NCI-H748 (cell line): ENCODE results near the gene STAG1.
"Not testable (repeated sequence)": the region's sequence is repeated elsewhere in the genome, so short reads cannot be mapped to it uniquely, and the experiment has no call there.

Source experiments
- DNase-seq: peaks from one replicate; lab custom pipeline; 2025; ENCODE audit not compliant: unreplicated experiment; lab: John Stamatoyannopoulos, UW

Gene STAG1

DNA sequence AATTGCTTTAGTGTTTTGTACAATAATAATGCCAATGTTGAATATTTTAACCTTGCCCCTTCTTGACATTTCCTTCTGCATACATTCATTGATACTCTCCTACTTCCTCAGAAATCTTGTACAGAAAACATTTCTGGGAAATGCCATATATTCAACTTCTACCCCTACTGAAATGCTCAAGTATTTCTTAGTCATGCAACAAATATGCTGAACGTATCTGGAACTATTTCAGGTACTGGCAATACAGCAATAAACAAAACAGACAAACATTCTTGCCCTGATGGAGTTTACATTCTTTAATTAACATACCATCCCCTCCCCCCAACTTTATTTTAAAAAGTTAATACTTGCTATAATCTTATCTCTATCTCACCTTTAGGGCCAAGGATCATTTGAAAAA lies 147.2 kb downstream of the STAG1 start:
- no peak for DNase-seq

DNA sequence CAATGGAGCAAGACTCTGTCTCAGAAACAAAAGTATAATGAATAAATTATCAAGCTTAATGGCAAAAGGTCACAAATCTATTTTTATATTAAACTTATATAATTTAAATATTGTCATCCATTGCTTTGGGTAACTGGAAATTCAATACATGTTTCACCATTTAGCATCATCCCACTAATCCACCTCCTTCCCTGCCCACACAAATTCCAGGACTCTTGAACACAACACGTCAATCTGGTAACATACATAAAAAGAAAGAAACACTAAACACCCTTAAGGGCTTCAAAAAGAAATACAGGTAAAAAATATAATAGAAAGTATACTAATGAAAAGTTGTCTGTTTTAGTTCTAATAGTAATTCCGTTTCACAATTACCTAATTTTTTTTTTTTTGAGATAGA lies 149.4 kb downstream of the STAG1 start:
- no peak for DNase-seq

DNA sequence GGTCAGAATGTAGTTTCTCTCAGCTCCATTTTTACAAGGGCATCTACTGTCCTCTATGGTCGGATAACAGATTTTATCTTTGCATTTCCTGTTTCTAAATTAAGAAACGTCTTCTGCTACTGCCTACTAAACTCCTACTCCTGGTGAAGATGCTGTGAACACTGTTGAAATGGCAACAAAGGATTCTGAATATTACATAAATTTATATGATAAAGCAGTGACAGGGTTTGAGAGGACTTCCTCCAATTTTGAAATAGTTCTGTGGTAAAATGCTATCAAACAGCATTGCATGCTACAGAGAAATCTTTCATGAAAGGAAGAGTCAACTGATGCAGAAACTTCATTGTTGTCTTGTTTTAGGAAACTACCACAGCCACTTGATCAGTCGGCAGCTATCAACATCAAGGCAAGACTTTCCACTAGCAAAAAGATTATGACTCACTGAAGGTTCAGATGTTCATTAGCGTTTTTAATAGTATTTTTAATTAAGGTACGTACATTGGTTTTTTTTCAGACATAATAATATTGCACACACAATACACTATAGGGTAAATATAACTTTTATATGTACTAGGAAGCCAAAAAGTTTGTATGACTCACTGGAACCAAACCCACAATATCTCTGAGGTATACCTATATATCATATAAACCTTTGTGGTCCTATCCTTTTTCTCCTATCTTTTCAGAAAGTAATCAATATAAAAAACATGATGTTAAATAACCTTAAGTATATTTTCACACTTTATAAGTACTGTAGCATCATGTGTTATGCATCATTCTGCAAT lies 156.1 kb downstream of the STAG1 start:
- DNase-seq: no peak

DNA sequence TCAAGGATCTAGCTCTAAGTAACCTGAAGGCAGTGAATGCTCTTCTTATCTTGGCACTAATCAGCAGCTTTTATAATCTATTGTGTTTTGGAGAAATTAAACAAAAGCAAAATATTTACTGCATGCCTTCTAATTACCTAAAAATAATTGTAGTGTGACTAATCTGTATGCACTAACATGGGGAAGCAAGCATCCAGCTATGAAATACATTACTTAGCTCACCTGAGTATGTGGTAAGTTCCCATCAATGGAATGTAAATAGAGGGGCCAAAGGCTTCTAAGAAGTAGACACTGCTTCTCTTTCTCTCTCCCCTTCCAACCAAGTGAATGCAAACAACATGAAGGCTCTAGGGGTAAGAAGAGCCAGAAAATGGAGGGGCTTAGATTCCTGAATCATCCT lies 165.6 kb downstream of the STAG1 start:
- no peak for DNase-seq

DNA sequence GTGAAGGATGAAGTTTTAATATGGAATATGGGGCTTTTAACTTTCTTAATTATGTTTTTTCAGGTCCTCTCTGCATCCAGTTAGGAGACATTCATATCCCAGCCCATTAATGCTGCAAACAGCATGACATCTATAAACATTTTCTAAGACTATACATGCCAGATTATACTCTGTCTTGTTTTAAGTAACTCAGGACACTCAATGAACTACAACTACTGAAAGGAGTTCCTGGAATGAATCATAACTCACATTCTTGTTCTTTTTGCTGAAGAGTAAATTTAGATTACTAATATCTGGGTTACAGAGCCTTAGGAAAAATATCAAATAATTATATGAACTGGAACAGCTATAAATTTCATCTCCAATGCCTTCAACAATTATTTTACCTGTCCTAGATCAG lies 167.4 kb downstream of the STAG1 start:
- DNase-seq: no peak

DNA sequence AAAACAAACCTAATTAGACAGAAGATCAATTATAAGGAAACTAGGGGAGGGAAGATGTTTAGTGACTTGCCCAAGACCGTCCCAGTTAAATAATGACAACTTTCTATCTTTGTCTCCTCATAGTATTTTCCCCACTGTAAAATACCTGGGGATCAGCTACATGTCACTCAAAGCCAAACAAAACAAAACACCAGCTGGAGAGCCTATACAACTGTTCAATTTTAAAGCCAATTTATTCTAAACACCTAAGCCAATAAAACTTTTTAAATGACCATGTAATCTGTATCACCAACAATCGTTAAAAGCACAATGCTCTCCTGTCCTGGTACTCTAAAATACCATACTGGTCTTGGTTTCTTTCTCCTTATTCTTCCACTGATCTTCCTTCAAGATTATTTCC lies 168.4 kb downstream of the STAG1 start:
- no peak for DNase-seq

DNA sequence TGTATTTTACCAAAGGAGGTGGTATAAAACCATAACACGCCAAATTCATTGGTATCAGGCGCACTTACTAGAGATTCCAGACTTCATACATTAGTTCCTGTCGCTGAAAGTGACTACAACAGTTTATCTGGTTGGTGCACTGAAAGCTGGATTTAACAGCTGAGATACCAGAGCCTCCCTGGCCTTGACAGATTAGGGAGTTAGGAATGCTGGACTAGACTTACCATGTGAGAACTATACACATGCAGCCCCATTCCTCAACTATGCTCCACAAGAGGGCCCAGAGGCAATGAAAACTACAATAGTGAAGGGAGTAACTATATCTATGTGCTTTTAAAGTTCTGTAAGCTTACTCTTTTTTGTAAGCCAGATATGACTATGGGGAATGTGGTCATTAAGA lies 174.4 kb downstream of the STAG1 start:
- no peak for DNase-seq

DNA sequence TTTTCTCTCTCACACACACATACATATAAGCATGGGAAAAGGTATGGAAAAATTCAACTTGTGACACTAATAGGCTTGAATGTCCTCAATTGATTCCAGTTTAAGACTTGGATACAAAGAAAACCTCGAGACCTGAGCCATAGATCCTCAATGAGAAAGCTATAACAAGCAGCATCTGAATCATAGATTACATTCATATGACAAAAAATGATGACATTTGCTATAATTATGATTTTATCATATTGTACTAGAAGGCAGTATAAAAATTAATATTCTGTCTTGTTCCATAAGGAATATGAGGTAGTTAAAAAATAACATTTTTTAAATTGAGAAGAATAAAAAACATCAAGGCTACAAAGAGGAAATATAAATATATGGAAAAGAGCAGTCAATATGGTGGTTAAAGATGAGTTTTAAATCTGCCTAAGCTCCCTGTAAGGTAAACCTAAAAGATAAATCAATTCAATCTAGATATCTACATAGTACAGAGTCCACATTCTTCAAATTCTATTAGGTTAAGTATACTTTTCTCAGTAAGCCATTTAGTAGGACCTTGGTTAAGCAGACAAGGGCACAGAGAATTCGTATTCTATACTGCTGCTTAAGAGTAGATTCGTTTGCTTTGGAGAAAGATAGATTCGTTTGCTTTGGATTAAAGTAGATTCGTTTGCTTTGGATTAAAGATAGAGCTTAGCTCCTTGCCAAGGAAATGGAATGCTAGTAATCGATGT lies 175.7 kb downstream of the STAG1 start:
- DNase-seq: no peak

DNA sequence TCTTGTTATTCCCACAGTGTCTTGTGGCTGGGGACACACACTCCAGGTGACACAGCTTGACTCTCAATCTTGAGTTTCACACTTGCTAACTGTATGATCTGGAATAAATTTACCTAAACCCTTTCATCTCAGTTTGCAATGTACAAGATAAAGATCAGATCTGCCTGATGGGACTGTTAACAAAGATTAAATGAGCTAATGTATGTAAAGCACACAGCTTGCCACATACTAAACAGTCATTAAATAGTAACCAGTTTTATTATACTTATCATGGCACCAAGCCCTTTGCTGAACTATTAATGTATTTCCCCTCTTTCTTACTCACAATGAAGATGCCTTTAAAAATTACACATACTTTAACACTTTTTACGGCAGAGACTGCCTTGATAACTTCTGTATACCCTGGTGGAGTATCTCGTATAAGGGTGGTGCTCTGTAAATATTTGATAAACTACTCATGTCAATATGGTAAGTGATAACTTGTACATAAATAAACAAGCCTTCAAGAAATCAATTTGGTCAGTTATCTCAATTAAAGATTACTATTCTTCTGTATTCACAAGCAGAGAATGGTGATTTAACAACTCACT lies 184.5 kb downstream of the STAG1 start:
- DNase-seq: no peak

DNA sequence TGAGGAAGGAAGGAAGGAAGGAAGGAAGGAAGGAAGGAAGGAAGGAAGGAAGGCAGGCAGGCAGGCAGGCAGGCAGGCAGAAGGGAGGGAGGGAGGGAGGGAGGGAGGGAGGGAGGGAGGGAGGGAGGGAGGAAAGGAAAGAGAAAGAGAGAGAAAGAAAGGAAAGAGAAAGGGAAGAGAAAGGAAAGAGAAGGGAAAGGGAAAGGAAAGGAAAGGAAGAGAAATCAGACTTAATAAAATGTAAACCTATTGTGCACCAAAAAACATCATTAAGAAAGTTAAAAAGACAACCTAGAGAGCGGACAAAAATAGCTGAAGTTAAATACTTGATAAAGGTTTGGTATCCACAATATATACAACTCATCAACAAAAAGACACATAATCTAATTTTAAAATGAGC lies 187.2 kb downstream of the STAG1 start:
- not testable (repeated sequence) for DNase-seq

DNA sequence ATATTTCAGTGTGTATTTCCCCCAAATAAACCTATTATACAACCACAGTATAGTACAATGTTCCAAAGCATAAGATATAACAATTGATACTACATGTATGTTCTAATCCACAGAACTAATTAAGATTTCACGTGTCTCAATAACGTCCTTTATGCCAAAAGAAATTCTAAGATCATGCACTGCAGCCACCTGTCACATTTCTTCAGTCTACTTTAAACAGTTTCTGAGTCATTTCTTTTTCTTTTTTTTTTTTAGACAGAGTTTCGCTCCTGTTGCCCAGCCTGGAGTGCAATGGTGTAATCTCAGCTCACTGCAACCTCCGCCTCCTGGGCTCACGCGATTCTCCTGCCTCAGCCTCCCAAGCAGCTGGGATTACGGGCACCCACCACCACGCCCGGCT lies 190.2 kb downstream of the STAG1 start:
- no peak for DNase-seq

DNA sequence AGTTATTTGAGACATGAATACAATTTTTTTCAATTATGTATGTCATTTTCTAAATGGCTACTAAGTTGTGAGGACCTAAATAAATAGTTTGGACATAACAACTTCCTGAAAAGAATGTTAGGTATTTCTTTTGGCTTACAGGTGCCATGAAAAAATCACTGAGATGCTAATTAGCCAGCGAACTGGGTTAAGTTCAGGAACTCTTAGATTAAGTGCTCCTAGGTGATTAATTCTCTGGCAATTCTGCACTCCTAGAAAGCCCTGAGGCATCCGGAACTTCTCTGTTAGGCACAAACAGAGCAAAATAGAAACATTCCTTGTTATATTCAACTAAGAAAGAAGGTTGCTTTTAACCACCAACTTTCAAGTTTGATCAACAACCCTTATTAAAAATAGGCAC lies 192.3 kb downstream of the STAG1 start:
- no peak for DNase-seq

DNA sequence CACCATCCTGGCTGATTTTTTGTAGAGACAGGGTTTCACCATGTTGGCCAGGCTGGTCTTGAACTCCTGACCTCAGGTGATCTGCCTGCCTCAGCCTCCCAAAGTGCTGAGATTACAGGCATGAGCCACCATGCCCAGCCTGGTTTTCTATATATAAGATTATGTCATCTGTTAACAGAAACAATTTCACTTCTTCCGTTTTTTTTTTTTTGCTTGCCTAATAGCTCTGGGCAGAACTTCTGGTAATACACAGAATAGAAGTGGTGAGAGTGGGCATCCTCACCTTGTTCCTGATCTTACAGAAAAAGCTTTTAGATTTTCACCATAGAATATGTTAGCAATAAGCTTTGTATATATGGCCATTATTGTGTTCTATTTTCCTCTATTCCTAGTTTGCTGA lies 202.7 kb downstream of the STAG1 start:
- not testable (repeated sequence) for DNase-seq

DNA sequence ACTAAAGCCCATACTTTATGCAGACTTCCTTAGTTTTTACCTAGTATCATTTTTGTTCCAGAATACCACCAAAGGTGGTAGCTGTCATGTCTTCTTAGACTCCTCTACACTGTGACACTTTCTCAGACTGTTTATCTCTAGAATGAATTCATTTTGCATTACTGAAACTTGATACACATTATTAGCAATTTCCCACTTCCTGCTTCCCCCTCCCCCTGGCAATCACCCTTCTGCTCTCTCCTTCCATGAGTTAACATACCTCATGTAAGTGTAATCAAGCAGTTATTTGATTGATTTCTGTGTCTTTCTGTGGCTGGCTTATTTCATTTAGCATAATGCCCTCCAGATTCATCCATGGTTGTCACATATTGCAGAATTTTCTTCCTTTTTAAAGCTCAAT lies 204.9 kb downstream of the STAG1 start:
- DNase-seq: peak; percentile 17

DNA sequence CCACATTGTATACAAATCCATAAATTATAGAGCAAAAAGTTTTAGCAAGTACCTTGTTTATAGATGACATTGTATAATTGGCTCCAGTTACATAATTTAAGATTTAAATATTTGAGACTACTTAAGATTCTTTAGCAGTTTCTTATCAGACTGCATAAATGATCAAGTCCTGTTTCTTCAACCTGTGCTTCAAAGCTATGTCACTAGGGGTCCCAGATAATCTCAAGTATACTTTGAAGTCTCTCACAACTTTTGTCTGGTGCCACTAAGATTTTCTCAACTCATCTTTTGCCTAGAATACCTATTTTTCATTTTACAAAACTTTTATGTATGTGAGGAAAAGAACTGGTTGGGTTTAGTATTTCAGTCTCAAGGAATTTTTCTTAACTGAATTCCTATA lies 205.5 kb downstream of the STAG1 start:
- no peak for DNase-seq

DNA sequence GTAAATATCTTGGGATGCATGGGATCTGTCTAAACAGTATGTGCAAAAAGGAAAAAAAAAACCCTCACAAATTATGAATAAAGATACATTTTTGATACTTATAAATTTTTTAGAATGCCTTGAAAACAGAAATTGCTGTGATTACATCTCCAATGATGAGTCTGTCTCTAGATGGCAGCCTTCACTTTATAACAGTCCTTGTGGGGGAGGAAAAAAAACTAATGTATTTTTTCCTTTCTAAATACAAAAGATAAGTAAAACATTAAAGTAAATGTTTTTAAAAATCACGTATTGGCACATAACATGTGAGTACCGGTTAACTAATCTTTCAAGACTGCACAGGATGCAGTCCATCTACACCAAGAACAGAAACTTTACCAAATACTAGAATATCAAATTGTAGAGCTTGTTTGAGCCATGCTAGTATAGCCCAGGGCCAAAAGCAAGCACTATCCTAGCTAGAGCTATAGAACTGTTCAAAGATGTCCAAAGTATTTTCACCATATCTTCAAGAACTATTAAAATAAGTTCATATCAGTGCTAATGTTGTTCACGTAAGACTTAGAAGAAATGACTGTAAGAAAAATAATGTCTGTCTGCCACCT lies 206.4 kb downstream of the STAG1 start:
- no peak for DNase-seq

DNA sequence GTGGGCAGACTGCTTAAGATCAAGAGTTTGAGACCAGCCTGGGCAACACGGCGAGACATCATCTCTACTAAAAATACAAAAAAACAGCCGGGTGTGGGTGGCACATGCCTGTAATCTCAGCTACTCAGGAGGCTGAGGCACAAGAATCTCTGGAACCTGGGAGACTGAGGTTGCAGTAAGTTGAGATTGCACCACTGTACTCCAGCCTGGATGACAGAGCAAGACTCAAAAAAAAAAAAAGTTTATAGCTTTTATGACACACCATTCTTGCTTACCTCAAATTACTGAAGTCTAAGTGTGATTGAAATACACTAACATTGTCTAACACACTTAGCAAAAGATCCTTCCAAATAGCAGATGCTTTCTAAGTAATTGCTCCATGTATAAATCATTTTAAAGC lies 207.6 kb downstream of the STAG1 start:
- DNase-seq: no peak

DNA sequence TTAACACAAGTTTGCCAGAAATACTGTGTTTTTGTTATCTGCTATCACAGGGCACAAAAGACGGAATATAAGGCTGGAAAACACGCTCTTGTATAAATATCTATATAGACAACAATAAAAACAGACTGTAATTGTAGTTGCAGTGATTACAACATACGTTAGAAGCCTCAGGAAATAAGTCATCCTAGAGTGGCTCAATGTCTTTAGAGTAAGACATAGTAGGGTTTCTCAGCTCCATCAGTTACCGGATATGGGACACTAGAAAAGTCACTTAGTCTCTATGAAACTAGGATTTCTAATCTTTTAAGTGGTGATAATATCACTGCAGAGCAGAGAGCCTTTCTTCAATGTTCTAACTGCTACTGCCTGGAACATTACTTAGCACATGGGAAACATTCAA lies 208.8 kb downstream of the STAG1 start:
- no peak for DNase-seq

DNA sequence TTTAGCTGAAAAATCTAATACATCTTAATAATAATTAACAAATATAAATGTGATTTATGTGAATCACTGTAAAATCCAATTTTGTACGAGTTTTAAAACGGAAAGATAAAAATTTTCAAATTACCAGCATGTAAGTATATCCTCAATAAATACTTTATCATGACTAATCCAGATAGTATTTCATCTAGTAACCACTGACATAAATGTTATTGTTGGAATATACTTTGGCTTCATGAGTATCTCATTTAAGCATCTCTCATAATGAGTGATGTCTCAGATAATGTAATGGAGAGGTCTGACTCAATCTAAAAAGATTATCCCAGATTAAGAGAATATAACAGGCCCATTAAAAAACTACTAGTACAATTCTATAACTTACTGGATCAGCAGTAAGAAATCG lies 216.3 kb downstream of the STAG1 start:
- DNase-seq: no peak

DNA sequence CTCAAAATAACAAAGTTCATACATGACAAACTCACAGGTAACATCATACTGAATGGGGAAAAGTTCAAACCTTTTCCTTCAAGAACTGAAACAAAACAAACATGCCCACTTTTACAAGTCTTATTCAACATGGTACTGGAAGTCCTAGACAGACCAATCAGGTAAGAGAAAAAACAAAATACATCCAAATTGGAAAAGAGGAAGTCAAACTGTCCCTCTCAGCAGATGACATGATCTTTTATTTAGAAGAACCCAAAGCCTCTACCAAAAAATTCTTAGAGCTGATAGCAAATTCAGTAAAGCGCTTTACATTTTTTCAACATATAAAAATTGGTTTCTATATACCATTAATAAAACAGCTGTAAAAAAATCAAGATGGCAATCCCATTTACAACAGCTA lies 219.4 kb downstream of the STAG1 start:
- DNase-seq: no peak

DNA sequence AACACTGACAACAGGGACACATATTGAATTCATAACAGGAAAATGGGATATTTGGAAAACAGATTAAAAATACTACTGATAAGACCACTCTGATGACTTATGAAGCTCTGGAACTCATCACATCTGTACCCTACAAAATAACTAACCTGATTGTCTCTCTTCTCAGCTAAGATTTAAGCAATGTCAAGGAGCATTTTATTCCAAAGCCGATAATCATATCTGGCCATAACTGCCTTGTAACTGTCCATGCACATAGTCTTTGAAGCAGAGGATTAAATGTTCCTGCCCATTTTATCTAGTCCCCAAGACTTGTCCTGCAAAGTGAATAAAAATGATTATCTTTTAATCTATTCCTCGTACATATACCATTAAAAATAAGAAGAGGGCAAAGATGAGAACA lies 234.1 kb downstream of the STAG1 start:
- DNase-seq: no peak

DNA sequence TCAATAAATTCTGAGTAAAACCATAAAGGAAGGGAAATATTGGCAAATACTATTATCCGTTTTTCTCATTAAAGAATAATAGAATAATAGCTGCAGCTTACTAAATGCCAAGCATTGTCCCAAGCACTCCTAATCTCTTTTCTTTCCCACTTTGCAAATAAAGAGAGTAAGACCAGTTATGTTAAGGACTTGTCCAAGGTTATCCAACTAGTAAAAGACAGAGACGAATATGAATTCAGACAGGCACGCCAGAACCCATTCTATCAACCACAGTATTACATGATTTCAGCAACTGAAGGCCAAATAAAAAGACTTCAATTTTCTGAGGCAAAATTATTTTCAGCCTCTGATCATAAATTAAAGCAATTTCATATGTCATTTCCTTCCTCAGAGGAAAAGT lies 235.5 kb downstream of the STAG1 start:
- DNase-seq: no peak
